ENCODE data around the gene PRM2. TPM values are rescaled to one million over a fixed set of nuclear protein-coding genes. Genes with fewer than 3 reads are reported as not detected.

PRM2 gene
- total and polyA plus RNA-seq, 8 donors: not detected

DNA sequence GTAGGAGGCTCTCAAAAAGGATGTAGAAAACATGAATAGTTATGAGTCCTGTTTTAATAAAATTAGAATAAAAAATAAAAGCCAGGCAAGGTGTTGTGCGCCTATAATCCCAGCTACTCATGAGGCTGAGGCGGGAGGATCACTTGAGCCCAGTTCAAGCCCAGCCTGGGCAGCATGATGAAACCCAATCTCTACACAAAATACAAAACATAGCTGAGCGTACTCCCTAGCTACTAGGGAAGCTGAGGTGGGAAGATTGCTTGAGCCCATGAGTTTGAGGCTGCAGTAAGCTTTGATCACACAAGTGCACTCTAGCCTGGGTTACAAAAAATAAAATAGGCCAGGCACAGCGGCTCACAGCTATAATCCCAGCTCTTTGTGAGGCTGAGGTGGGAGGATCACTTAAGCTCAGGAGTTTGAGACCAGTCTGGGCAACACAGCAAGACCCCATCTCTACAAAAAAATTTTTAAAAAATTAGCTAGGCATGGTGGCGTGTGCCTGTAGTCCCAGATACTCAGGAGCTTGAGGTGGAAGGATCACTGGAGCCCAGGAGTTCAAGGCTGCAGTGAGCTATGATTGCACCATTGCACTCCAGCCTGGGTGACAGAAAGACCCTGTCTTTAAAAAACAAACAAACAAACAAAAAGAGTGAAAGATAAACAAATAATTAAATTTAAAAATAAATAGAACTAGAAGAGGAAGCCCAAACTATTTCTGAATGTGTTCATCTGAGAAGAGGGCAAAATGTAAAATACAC, 22.0 kb upstream of the PRM2 start:
- peaks cover 19 to 23% of the 10 kb centered on the region in 2 donors for H3K4me1 ChIP-seq
- no peaks in the 10 kb centered on the region for H3K9me3 ChIP-seq
- no peak for DNase-seq
- peak overlapping the region in 1 of 2 donors; percentile 1 for H3K4me3 ChIP-seq
- no peaks in the 10 kb centered on the region for H3K27me3 ChIP-seq
- no peaks in the 10 kb centered on the region for H3K36me3 ChIP-seq
- TF ChIP-seq, protein P1, sequence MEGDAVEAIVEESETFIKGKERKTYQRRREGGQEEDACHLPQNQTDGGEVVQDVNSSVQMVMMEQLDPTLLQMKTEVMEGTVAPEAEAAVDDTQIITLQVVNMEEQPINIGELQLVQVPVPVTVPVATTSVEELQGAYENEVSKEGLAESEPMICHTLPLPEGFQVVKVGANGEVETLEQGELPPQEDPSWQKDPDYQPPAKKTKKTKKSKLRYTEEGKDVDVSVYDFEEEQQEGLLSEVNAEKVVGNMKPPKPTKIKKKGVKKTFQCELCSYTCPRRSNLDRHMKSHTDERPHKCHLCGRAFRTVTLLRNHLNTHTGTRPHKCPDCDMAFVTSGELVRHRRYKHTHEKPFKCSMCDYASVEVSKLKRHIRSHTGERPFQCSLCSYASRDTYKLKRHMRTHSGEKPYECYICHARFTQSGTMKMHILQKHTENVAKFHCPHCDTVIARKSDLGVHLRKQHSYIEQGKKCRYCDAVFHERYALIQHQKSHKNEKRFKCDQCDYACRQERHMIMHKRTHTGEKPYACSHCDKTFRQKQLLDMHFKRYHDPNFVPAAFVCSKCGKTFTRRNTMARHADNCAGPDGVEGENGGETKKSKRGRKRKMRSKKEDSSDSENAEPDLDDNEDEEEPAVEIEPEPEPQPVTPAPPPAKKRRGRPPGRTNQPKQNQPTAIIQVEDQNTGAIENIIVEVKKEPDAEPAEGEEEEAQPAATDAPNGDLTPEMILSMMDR (IDR thresholded peaks at IDR 0.05): no peak
- peak overlapping the region; percentile 41 to 46 for H3K27ac ChIP-seq
- peak; percentile 1 for ATAC-seq
- intact Hi-C loops (cut with DNase I): no loop called here

DNA sequence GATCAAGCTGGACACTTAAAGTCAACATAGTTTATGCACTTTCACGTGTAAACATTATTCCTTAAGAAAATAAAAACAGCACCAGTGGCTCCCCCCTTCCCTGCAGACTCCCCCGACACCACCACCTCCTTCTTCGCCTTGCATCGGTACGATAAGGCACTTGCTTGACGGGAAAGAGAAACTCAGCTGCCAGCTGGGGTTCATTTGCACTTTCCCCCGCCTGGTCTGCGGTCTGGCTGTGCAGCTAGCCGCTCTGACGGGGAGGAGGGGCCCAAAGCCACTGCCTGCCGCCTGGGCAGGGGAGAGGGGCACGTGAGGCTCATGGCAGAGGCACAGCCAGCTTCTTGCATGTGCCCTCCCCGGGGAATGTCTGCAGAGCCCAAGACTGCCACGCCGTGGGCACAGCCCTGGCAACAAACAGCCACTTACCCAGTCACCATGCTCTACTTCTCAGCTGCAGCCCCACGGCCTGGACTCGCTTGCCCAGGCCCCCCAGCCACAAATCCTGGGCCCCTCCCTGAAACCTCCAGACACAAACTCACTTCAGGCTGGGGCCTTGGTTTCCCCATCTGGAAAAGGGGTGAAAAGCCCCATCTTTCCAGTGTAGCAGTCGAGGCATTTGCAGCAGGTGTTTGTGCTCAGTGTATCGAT, 21.3 kb upstream of the PRM2 start:
- DNase-seq (peak in 3 of 4 donors; percentile 76 to 92 (median 92)), ATAC-seq (peak; percentile 95)
- peak overlapping the region; percentile 41 to 46 for H3K27ac ChIP-seq
- H3K4me3 ChIP-seq: peak overlapping the region in 1 of 2 donors; percentile 1
- no peaks in the 10 kb centered on the region for H3K36me3 ChIP-seq
- TF ChIP-seq, protein P1 (IDR thresholded peaks at IDR 0.05): no peak
- intact Hi-C loops (cut with DNase I): no loop called here
- no peaks in the 10 kb centered on the region for H3K9me3 ChIP-seq
- H3K27me3 ChIP-seq: no peaks in the 10 kb centered on the region
- peaks cover 19 to 23% of the 10 kb centered on the region in 2 donors for H3K4me1 ChIP-seq

DNA sequence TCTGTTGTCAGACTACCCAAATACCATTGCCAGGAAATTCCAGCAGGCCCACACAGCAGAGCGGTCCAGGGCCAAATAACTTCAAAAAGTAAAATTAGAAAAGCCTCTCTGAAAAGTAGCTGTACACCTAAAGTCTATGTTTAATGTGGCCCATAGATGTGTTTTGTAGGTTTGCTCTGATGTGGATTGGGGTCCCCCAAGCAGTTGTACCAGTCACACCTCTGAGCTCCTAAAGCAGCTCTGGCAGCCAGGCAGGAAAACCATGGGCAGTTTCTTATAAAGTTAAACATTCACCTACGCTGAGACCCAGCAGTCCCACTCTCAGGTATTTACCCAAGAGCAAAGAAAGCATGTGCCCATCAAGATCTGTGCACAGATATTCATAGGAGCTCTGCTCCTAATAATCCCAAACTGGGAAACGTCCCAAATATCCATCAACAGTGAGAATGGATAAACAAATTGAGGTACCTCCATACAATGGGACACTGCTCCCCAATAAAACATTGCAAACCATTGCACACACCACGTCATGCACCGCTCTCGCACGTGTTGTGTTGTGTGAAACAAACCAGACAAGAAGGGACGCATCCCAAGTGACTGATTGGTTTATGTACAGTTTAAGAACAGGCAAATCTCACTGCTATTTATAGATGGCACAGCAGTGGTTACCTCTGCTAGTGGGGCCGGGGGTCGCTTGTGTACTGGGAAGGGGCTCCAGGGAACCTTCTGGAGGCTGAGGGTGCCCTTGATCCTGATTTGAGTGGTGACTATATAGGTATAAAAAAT, 20.6 kb upstream of the PRM2 start:
- H3K4me3 ChIP-seq: no peak overlapping the region
- no peaks in the 10 kb centered on the region for H3K27me3 ChIP-seq
- DNase-seq: no peak
- no peaks in the 10 kb centered on the region for H3K36me3 ChIP-seq
- TF ChIP-seq, protein P1 (IDR thresholded peaks at IDR 0.05): no peak
- peak; percentile 69 for ATAC-seq
- intact Hi-C loops (cut with DNase I): no loop called here
- peak overlapping the region; percentile 41 to 46 for H3K27ac ChIP-seq
- H3K4me1 ChIP-seq: peaks cover 19 to 23% of the 10 kb centered on the region in 2 donors
- no peaks in the 10 kb centered on the region for H3K9me3 ChIP-seq

DNA sequence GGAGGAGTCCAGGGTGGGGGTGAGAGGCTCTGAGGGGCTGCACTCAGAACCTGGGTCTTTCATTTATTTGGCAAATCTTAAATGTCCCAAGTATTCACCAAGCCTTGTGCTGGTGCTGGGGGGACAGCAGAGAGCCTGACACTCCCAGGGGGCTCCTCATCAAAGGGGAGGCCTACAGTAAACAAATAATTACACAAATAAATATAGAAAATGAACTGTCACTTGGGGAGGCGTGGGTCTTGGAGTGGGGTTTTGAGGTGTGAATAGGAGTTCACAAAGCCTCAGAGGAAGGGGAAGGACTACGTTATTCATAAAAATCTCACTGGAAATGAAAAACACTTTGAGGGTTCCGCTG, 20.0 kb upstream of the PRM2 start:
- Histone ChIP-seq H3K4me1 (peaks cover 19 to 23% of the 10 kb centered on the region in 2 donors), H3K4me3 (no peak overlapping the region), H3K9me3 (no peaks in the 10 kb centered on the region), H3K36me3 (no peaks in the 10 kb centered on the region), H3K27me3 (no peaks in the 10 kb centered on the region), H3K27ac (peak overlapping the region in 1 of 2 donors; percentile 41)
- ATAC-seq: no peak
- TF ChIP-seq, protein P1 (IDR thresholded peaks at IDR 0.05): no peak
- DNase-seq: no peak
- intact Hi-C loops (cut with DNase I): no loop called here

DNA sequence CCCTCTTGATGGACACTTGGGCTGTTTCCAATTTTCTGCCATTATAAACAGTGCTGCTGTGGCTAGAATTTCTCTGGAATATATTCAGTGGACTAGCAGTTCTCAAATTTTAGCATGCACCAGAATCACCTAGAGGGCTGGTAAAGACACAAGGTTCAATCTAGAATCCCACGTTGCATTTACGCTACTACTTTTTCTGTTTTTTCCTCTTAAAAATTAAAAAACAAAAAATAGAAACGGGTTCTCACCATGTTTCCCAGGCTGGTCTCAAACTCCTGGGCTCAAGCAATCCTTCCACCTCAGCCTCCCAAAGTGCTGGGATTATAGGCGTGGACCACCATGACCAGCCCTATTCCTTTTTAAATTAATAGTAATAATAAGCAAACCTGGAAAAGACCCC, 19.4 kb upstream of the PRM2 start:
- Histone ChIP-seq H3K4me3 (no peak overlapping the region), H3K36me3 (no peaks in the 10 kb centered on the region), H3K9me3 (no peaks in the 10 kb centered on the region), H3K27ac (no peak overlapping the region), H3K27me3 (no peaks in the 10 kb centered on the region), H3K4me1 (peaks cover 19 to 23% of the 10 kb centered on the region in 2 donors)
- TF ChIP-seq, protein P1 (IDR thresholded peaks at IDR 0.05): no peak
- no peak for DNase-seq
- ATAC-seq: no peak
- intact Hi-C loops (cut with DNase I): no loop called here

Measured in left lung (tissue), 10 donors.